Measurements from ENCODE around the gene FLNA. TPM values are rescaled to one million over a fixed set of nuclear protein-coding genes. Genes with fewer than 3 reads are reported as not detected.
"Not testable (repeated sequence)": the region's sequence is repeated elsewhere in the genome, so short reads cannot be mapped to it uniquely, and the experiment has no call there.

The FLNA gene
- polyA plus RNA-seq, 1 donor from 2014 or later = 84.9 TPM

- H3K9me2 ChIP-seq (ENCODE audit: insufficient read depth, low read length) = no peaks in the 10 kb centered on the region
- H3K4me3 ChIP-seq (ENCODE audit: low read length) = no peak overlapping the region
- H4K20me1 ChIP-seq (ENCODE audit: insufficient read depth) = no peaks in the 10 kb centered on the region
- H3K4me2 ChIP-seq (ENCODE audit: low read length) = no peak overlapping the region
- no peak overlapping the region for H3K9ac ChIP-seq (ENCODE audit: low read length)
- H2AFZ ChIP-seq (ENCODE audit: low read depth, low read length) = no peak overlapping the region
- no peaks in the 10 kb centered on the region for H3K36me3 ChIP-seq (ENCODE audit: insufficient read depth, low read length)
- no peak overlapping the region for H3K27ac ChIP-seq (ENCODE audit: low read length)
- no peaks in the 10 kb centered on the region for H3K79me2 ChIP-seq (replicated peaks; ENCODE audit: insufficient read depth, low read length)
- H3K9me3 ChIP-seq (ENCODE audit: low read length) = no peaks in the 10 kb centered on the region
- no peak for TF ChIP-seq SMC3 (conservative IDR thresholded peaks at IDR 0.05; ENCODE audit: poor library complexity)
- no peak for TF ChIP-seq EP300 (conservative IDR thresholded peaks at IDR 0.05; ENCODE audit: poor library complexity, severe bottlenecking)
- TF ChIP-seq REST (IDR thresholded peaks at IDR 0.05; ENCODE audit: borderline replicate concordance) = no peak
- TF ChIP-seq POLR2AphosphoS5 (IDR thresholded peaks at IDR 0.05) = no peak
- TF ChIP-seq, protein P1, sequence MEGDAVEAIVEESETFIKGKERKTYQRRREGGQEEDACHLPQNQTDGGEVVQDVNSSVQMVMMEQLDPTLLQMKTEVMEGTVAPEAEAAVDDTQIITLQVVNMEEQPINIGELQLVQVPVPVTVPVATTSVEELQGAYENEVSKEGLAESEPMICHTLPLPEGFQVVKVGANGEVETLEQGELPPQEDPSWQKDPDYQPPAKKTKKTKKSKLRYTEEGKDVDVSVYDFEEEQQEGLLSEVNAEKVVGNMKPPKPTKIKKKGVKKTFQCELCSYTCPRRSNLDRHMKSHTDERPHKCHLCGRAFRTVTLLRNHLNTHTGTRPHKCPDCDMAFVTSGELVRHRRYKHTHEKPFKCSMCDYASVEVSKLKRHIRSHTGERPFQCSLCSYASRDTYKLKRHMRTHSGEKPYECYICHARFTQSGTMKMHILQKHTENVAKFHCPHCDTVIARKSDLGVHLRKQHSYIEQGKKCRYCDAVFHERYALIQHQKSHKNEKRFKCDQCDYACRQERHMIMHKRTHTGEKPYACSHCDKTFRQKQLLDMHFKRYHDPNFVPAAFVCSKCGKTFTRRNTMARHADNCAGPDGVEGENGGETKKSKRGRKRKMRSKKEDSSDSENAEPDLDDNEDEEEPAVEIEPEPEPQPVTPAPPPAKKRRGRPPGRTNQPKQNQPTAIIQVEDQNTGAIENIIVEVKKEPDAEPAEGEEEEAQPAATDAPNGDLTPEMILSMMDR (IDR thresholded peaks at IDR 0.05; ENCODE audit: poor library complexity, severe bottlenecking) = no peak
- TF ChIP-seq TAF1 (IDR thresholded peaks at IDR 0.05; ENCODE audit: low read depth) = no peak
- no peak for TF ChIP-seq EZH2 (IDR thresholded peaks at IDR 0.05; ENCODE audit: borderline replicate concordance, insufficient read depth, low read length, poor library complexity, severe bottlenecking)
- no peak for TF ChIP-seq RAD21 (conservative IDR thresholded peaks at IDR 0.05)
- no peak for TF ChIP-seq MXI1 (conservative IDR thresholded peaks at IDR 0.05; ENCODE audit: poor library complexity, severe bottlenecking)
- H3K27me3 ChIP-seq (ENCODE audit: insufficient read depth, low read depth, low read length) = no peaks in the 10 kb centered on the region
- no peaks in the 10 kb centered on the region for H3F3A ChIP-seq (ENCODE audit: insufficient read depth, low read length, poor library complexity, severe bottlenecking)
These were observed 71.0 kb downstream of the FLNA start for GRCh38 chrX:154303476-154303875.

DNA sequence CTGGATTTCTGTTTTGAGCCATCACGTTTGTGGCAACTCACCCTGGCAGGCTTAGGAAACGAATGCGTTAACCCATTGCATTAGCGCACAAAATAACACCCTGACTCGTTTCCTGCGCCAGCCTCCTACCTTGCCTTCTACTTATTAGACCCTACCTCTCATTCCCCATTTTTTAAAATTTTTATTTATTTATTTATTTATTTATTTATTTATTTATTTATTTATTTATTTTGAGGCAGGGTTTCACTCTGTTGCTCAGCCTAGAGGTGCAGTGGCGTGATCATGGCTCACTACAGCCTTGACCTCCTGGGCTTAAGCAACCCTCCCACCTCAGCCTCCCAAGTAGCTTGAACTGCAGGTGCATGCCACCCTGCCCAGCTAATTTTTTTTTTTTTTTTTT, 71.4 kb downstream of the FLNA start:
- not testable (repeated sequence) for H3K4me2 ChIP-seq (ENCODE audit: low read length); H3K9me3 ChIP-seq (ENCODE audit: low read length); H3F3A ChIP-seq (ENCODE audit: insufficient read depth, low read length, poor library complexity, severe bottlenecking); H3K4me3 ChIP-seq (ENCODE audit: low read length); H3K27ac ChIP-seq (ENCODE audit: low read length); H3K36me3 ChIP-seq (ENCODE audit: insufficient read depth, low read length); H3K27me3 ChIP-seq (ENCODE audit: insufficient read depth, low read depth, low read length); H2AFZ ChIP-seq (ENCODE audit: low read depth, low read length); H4K20me1 ChIP-seq (ENCODE audit: insufficient read depth); H3K9ac ChIP-seq (ENCODE audit: low read length); H3K9me2 ChIP-seq (ENCODE audit: insufficient read depth, low read length); H3K79me2 ChIP-seq (replicated peaks; ENCODE audit: insufficient read depth, low read length)

DNA sequence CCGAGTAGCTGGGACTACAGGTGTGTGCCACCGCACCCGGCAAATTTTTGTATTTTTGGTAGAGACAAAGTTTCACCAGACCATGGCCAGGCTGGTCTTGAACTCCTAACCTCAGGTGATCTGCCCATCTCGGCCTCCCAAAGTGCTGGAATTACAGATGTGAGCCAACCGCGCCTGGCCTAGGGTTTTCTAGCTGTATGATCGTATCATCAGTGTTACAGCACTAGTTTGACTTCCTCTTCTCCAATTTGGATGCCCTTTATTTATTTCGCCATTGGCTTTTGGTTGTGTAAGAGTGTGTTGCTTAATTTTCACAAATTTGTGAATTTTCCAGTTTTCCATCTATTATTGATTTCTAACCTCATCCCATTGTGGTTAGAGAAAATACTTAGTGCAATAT, 73.6 kb downstream of the FLNA start:
- Histone ChIP-seq H3K27ac (ENCODE audit: low read length) (no peak overlapping the region), H3K9me2 (ENCODE audit: insufficient read depth, low read length) (no peaks in the 10 kb centered on the region), H4K20me1 (ENCODE audit: insufficient read depth) (no peaks in the 10 kb centered on the region), H3K36me3 (ENCODE audit: insufficient read depth, low read length) (no peaks in the 10 kb centered on the region), H3K27me3 (ENCODE audit: insufficient read depth, low read depth, low read length) (no peaks in the 10 kb centered on the region), H3K9ac (ENCODE audit: low read length) (no peak overlapping the region), H2AFZ (ENCODE audit: low read depth, low read length) (no peak overlapping the region), H3K4me3 (ENCODE audit: low read length) (no peak overlapping the region), H3K79me2 (replicated peaks; ENCODE audit: insufficient read depth, low read length) (no peaks in the 10 kb centered on the region), H3K9me3 (ENCODE audit: low read length) (no peaks in the 10 kb centered on the region), H3F3A (ENCODE audit: insufficient read depth, low read length, poor library complexity, severe bottlenecking) (no peaks in the 10 kb centered on the region), H3K4me2 (ENCODE audit: low read length) (no peak overlapping the region)
- TF ChIP-seq SMC3 (conservative IDR thresholded peaks at IDR 0.05; ENCODE audit: poor library complexity) (no peak), TAF1 (IDR thresholded peaks at IDR 0.05; ENCODE audit: low read depth) (no peak), POLR2AphosphoS5 (IDR thresholded peaks at IDR 0.05) (no peak), RAD21 (conservative IDR thresholded peaks at IDR 0.05) (no peak)

Small RNAs within 50 kb of the gene (small RNA-seq; reads per million reads assigned to genes)
- 0 reads per million in 3 experiments for gene SNORA70

Other genes starting within 250 kb of the FLNA start
- gene OPN1LW, start 230.4 kb downstream of the FLNA start, polyA plus RNA-seq = not detected in 2 replicates
- gene OPN1MW, start 192.0 kb downstream of the FLNA start, polyA plus RNA-seq = not detected in 2 replicates
- gene OPN1MW2, start 154.9 kb downstream of the FLNA start, polyA plus RNA-seq = not detected in 2 replicates
- not detected in 2 replicates for gene OPN1MW3, start 117.1 kb downstream of the FLNA start, polyA plus RNA-seq
- not detected in 2 replicates for gene TEX28, start 79.5 kb downstream of the FLNA start, polyA plus RNA-seq
- gene TKTL1, start 78.8 kb downstream of the FLNA start, polyA plus RNA-seq = 0.14 TPM in 1 of 2 replicates, not detected in the other
- 67.9 and 86.3 TPM in 2 replicates for gene EMD, start 4.7 kb upstream of the FLNA start, polyA plus RNA-seq
- 3,689 and 3,975 TPM in 2 replicates for gene RPL10, start 23.7 kb upstream of the FLNA start, polyA plus RNA-seq
- 8.3 and 9.2 TPM in 2 replicates for gene DNASE1L1, start 34.6 kb upstream of the FLNA start, polyA plus RNA-seq
- 51.2 and 60.5 TPM in 2 replicates for gene TAFAZZIN, start 36.9 kb upstream of the FLNA start, polyA plus RNA-seq
- gene ATP6AP1, start 54.0 kb upstream of the FLNA start, polyA plus RNA-seq = 126 and 159 TPM in 2 replicates
- 370 and 415 TPM in 2 replicates for gene GDI1, start 62.5 kb upstream of the FLNA start, polyA plus RNA-seq
- gene FAM50A, start 69.5 kb upstream of the FLNA start, polyA plus RNA-seq = 68.3 and 90.4 TPM in 2 replicates
- 17.2 and 22.2 TPM in 2 replicates for gene PLXNA3, start 83.6 kb upstream of the FLNA start, polyA plus RNA-seq
- gene LAGE3, start 104.6 kb upstream of the FLNA start, polyA plus RNA-seq = 37.3 and 43.6 TPM in 2 replicates
- gene UBL4A, start 112.0 kb upstream of the FLNA start, polyA plus RNA-seq = 28.5 and 32.2 TPM in 2 replicates
- gene SLC10A3, start 116.0 kb upstream of the FLNA start, polyA plus RNA-seq = 2.7 and 6.0 TPM in 2 replicates
- 19.5 and 30.9 TPM in 2 replicates for gene FAM3A, start 141.6 kb upstream of the FLNA start, polyA plus RNA-seq
- 13.6 and 18.8 TPM in 2 replicates for gene G6PD, start 172.2 kb upstream of the FLNA start, polyA plus RNA-seq
- 32.6 and 37.7 TPM in 2 replicates for gene IKBKG, start 173.0 kb upstream of the FLNA start, polyA plus RNA-seq
- gene CTAG1A, start 210.5 kb upstream of the FLNA start, polyA plus RNA-seq = not detected in 2 replicates
- gene CTAG1B, start 244.6 kb upstream of the FLNA start, polyA plus RNA-seq = not detected in 2 replicates

All from neural cell (in vitro differentiated cells).